HepG2 (cell line): ENCODE data around the gene SLC43A1. TPM values are rescaled to one million over a fixed set of nuclear protein-coding genes. Genes with fewer than 3 reads are reported as not detected.
A peak's percentile ranks its signal among the peaks of the same experiment; 100 is the strongest.

ENCODE experiments used
- AGO2 ChIP-seq: fragments of 200-400 bp; formaldehyde crosslinking; optimal IDR thresholded peaks from 2 replicates; pipeline ENCODE3; 2017; ENCODE audit warnings: mild to moderate bottlenecking, low read depth, low read length, moderate library complexity
- ARID5B ChIP-seq: IDR thresholded peaks from 2 replicates; pipeline ENCODE4 v1.4.0; 2020; ENCODE audit warnings: mild to moderate bottlenecking, missing genetic modification reagents
- CBFB ChIP-seq: sonication (generic); formaldehyde crosslinking; IDR thresholded peaks from 2 replicates; pipeline ENCODE4 v1.4.0; 2020; ENCODE audit warnings: missing genetic modification reagents
- CBX2 ChIP-seq, 2 experiments: fragments of 200-600 bp in 1 of 2; sonication (generic); formaldehyde crosslinking in 1 of 2; IDR thresholded peaks; 2 replicates each; pipeline versions ENCODE4 v1.7.0 to v1.8.1; 2018 to 2022; ENCODE audit warnings: low read depth in 2 of 2, low read length in 1 of 2, mild to moderate bottlenecking in 1 of 2, missing genetic modification reagents in 1 of 2
- FOSL1 ChIP-seq: sonication (generic); formaldehyde crosslinking; IDR thresholded peaks from 2 replicates; pipeline ENCODE4 v1.9.0; 2021; ENCODE audit warnings: missing genetic modification reagents, borderline replicate concordance
- KLF13 ChIP-seq: sonication (generic); formaldehyde crosslinking; IDR thresholded peaks from 2 replicates; pipeline ENCODE4 v1.4.0; 2020; ENCODE audit warnings: mild to moderate bottlenecking, missing genetic modification reagents
- LRRFIP1 ChIP-seq: sonication (generic); formaldehyde crosslinking; conservative IDR thresholded peaks from 2 replicates; pipeline ENCODE4 v1.4.0; 2020; ENCODE audit warnings: missing genetic modification reagents
- NR0B2 ChIP-seq: sonication (generic); formaldehyde crosslinking; IDR thresholded peaks from 2 replicates; pipeline ENCODE4 v1.4.0; 2020; ENCODE audit warnings: mild to moderate bottlenecking, missing genetic modification reagents
- RFXAP ChIP-seq: sonication (generic); formaldehyde crosslinking; IDR thresholded peaks from 2 replicates; pipeline ENCODE4 v1.4.0; 2020; ENCODE audit warnings: missing genetic modification reagents, borderline replicate concordance
- ZBTB44 ChIP-seq: sonication (generic); formaldehyde crosslinking; IDR thresholded peaks from 2 replicates; pipeline ENCODE4 v1.4.0; 2020; ENCODE audit warnings: missing genetic modification reagents
- ZNF205 ChIP-seq: IDR thresholded peaks from 2 replicates; pipeline ENCODE4 v1.6.1; 2018; ENCODE audit warnings: missing biosample characterization, missing genetic modification reagents
- ZNF609 ChIP-seq: sonication (generic); formaldehyde crosslinking; IDR thresholded peaks from 2 replicates; pipeline ENCODE4 v1.4.0; 2020; ENCODE audit warnings: mild to moderate bottlenecking, missing genetic modification reagents, borderline replicate concordance
- ZNF724P ChIP-seq: sonication (generic); formaldehyde crosslinking; IDR thresholded peaks from 2 replicates; pipeline ENCODE4 v1.8.0; 2022; ENCODE audit warnings: missing genetic modification reagents, borderline replicate concordance
- polyA plus RNA-seq, 8 experiments: library from polyadenylated mRNA; depleted of rRNA in 3 of 8; stranded (reverse) in 7 of 8; unstranded in 1 of 8; fragments of >200 nt; fragmentation: Illumina TruSeq in 4 of 8; extraction: Trizol in 4 of 8; gene quantifications; 2 replicates each; pipeline versions ENCODE4 v1.2.1 to v1.2.3, GENCODE V29; 2011 to 2016; ENCODE audit warnings: low read depth in 4 of 8, missing spikeins in 1 of 8, mixed read lengths in 1 of 8; ENCODE audit not compliant: insufficient read depth in 1 of 8
- total RNA-seq, 5 experiments: library from RNA; depleted of rRNA; stranded (reverse); fragments of >200 nt; fragmentation: Illumina TruSeq; extraction: Trizol; gene quantifications; 2 replicates each; pipeline ENCODE4 v1.2.3, GENCODE V29; 2016; ENCODE audit warnings: low read depth in 1 of 5

Gene SLC43A1
- total and polyA plus RNA-seq, 2 of the 13 experiments (the other 11 are each of a cell fraction or from before 2014, with no cell fraction given) = 72.3 to 87.6 TPM

GRCh38 chr11:57434640-57435546 lies 80.6 kb downstream of the SLC43A1 start (continued):
- TF ChIP-seq LRRFIP1 (CRISPR knock-in tag) (no peak), CBX2 (IDR thresholded peaks at IDR 0.05; ENCODE audit: low read depth, low read length) (no peak), CBX2 (CRISPR knock-in tag; IDR thresholded peaks at IDR 0.05; ENCODE audit: low read depth) (no peak), ARID5B (CRISPR knock-in tag) (peak; percentile 97), ZNF609 (peak; percentile 77; the same call in 1 of the 2 replicates), RFXAP (no peak), ZBTB44 (no peak), KLF13 (no peak), NR0B2 (CRISPR knock-in tag) (no peak), ZNF724P (CRISPR knock-in tag) (no peak), CBFB (no peak), FOSL1 (peak; percentile 69; the same call in 1 of the 2 replicates), AGO2 (no peak), ZNF205 (CRISPR knock-in tag) (peak; percentile 87)
